ENCODE data around the gene GFAP.

Gene GFAP

GRCh38 chr17:44924107-44924544 is 8.8 kb upstream of the GFAP start:
- TF ChIP-seq CTCF (IDR thresholded peaks at IDR 0.05; ENCODE audit: extremely low read depth, missing control alignments) = no peak
- DNase-seq (ENCODE audit: low spot score) = no peak

- TF ChIP-seq CTCF (IDR thresholded peaks at IDR 0.05; ENCODE audit: extremely low read depth, missing control alignments) = no peak
- DNase-seq (ENCODE audit: low spot score) = no peak
Measured at GRCh38 chr17:44922746-44923470, 7.6 kb upstream of the GFAP start.

- no peak for TF ChIP-seq CTCF (IDR thresholded peaks at IDR 0.05; ENCODE audit: extremely low read depth, missing control alignments)
- DNase-seq (ENCODE audit: low spot score) = no peak
Measured at GRCh38 chr17:44922136-44922535, 6.8 kb upstream of the GFAP start.

GRCh38 chr17:44921122-44921882 is 6.0 kb upstream of the GFAP start:
- TF ChIP-seq CTCF (IDR thresholded peaks at IDR 0.05; ENCODE audit: extremely low read depth, missing control alignments) = no peak
- DNase-seq (ENCODE audit: low spot score) = no peak

- TF ChIP-seq CTCF (IDR thresholded peaks at IDR 0.05; ENCODE audit: extremely low read depth, missing control alignments) = no peak
Measured at GRCh38 chr17:44920565-44920940, 5.3 kb upstream of the GFAP start.

GRCh38 chr17:44919885-44920564 is 4.7 kb upstream of the GFAP start:
- peak; percentile 92 for DNase-seq (ENCODE audit: low spot score)
- peak; percentile 88 for TF ChIP-seq CTCF (IDR thresholded peaks at IDR 0.05; ENCODE audit: extremely low read depth, missing control alignments)

More at GRCh38 chr17:44920565-44920940, 5.3 kb upstream of the GFAP start:
- DNase-seq (ENCODE audit: low spot score) = peak; percentile 56

- DNase-seq (ENCODE audit: low spot score) = no peak
- no peak for TF ChIP-seq CTCF (IDR thresholded peaks at IDR 0.05; ENCODE audit: extremely low read depth, missing control alignments)
Measured at GRCh38 chr17:44919411-44919810, 4.1 kb upstream of the GFAP start.
